ENCODE data around the gene SNN. TPM values are rescaled to one million over a fixed set of nuclear protein-coding genes. Genes with fewer than 3 reads are reported as not detected.

Gene SNN
- total RNA-seq, 1 donor from 2014 or later: 16.7 TPM

GRCh38 chr16:11715246-11715947, 47.1 kb downstream of the SNN start:
- Mint-ChIP-seq H3K27me3 (ENCODE audit: low read depth, unreplicated experiment) (no peaks in the 10 kb centered on the region), H3K4me3 (ENCODE audit: unreplicated experiment) (no peak overlapping the region), H3K27ac (ENCODE audit: unreplicated experiment) (no peak overlapping the region)

GRCh38 chr16:11716336-11716735, 48.1 kb downstream of the SNN start:
- H3K9ac ChIP-seq (ENCODE audit: low read length): no peak overlapping the region
- H3K27ac ChIP-seq (ENCODE audit: low read depth, low read length): no peak overlapping the region
- H4K20me1 ChIP-seq (ENCODE audit: insufficient read depth, low read length): peaks cover 42% of the 10 kb centered on the region
- no peaks in the 10 kb centered on the region for H3K79me2 ChIP-seq (ENCODE audit: insufficient read depth, low read length)
- FAIRE-seq (no peak), DNase-seq (ENCODE audit: low read depth) (no peak)
- H3K36me3 ChIP-seq (ENCODE audit: insufficient read depth, low read length): peaks cover 21% of the 10 kb centered on the region
- H3K27ac Mint-ChIP-seq (ENCODE audit: unreplicated experiment): no peak overlapping the region
- H2AFZ ChIP-seq (ENCODE audit: low read depth, low read length): no peak overlapping the region
- no peaks in the 10 kb centered on the region for H3K27me3 Mint-ChIP-seq (ENCODE audit: low read depth, unreplicated experiment)
- TF ChIP-seq CTCF (IDR thresholded peaks at IDR 0.05; ENCODE audit: insufficient read depth, low read depth, low read length) (no peak), EZH2 (IDR thresholded peaks at IDR 0.05; ENCODE audit: insufficient read depth, low read length) (no peak)
- H3K4me3 Mint-ChIP-seq (ENCODE audit: unreplicated experiment): no peak overlapping the region
- peaks cover 9% of the 10 kb centered on the region for H3K36me3 Mint-ChIP-seq (ENCODE audit: low read depth, unreplicated experiment)
- no peaks in the 10 kb centered on the region for H3K9me3 ChIP-seq (ENCODE audit: insufficient read depth, low read depth, low read length)
- H3K9me3 Mint-ChIP-seq (ENCODE audit: unreplicated experiment): no peaks in the 10 kb centered on the region
- no peak overlapping the region for H3K4me2 ChIP-seq (ENCODE audit: low read length)
- H3K27me3 ChIP-seq (ENCODE audit: insufficient read depth, low read length): no peaks in the 10 kb centered on the region
- no peak overlapping the region for H3K4me3 ChIP-seq (ENCODE audit: insufficient read depth, low read depth, low read length)
- H3K4me1 ChIP-seq (ENCODE audit: insufficient read depth, low read length): no peaks in the 10 kb centered on the region
- H3K4me1 Mint-ChIP-seq (ENCODE audit: low read depth, unreplicated experiment): peaks cover 2% of the 10 kb centered on the region

More at GRCh38 chr16:11715246-11715947, 47.1 kb downstream of the SNN start:
- TF ChIP-seq CTCF (IDR thresholded peaks at IDR 0.05; ENCODE audit: insufficient read depth, low read depth, low read length): no peak
- TF ChIP-seq EZH2 (IDR thresholded peaks at IDR 0.05; ENCODE audit: insufficient read depth, low read length): no peak
- no peaks in the 10 kb centered on the region for H3K9me3 ChIP-seq (ENCODE audit: insufficient read depth, low read depth, low read length)
- H2AFZ ChIP-seq (ENCODE audit: low read depth, low read length): no peak overlapping the region
- H3K9ac ChIP-seq (ENCODE audit: low read length): no peak overlapping the region
- H3K4me3 ChIP-seq (ENCODE audit: insufficient read depth, low read depth, low read length): no peak overlapping the region
- Mint-ChIP-seq H3K4me1 (ENCODE audit: low read depth, unreplicated experiment) (peaks cover 2% of the 10 kb centered on the region), H3K36me3 (ENCODE audit: low read depth, unreplicated experiment) (peaks cover 13% of the 10 kb centered on the region), H3K9me3 (ENCODE audit: unreplicated experiment) (no peaks in the 10 kb centered on the region)
- H3K79me2 ChIP-seq (ENCODE audit: insufficient read depth, low read length): no peaks in the 10 kb centered on the region
- DNase-seq (ENCODE audit: low read depth) (no peak), FAIRE-seq (no peak)
- H3K4me1 ChIP-seq (ENCODE audit: insufficient read depth, low read length): no peaks in the 10 kb centered on the region
- H3K27ac ChIP-seq (ENCODE audit: low read depth, low read length): no peak overlapping the region
- peaks cover 17% of the 10 kb centered on the region for H3K36me3 ChIP-seq (ENCODE audit: insufficient read depth, low read length)
- no peaks in the 10 kb centered on the region for H3K27me3 ChIP-seq (ENCODE audit: insufficient read depth, low read length)
- no peak overlapping the region for H3K4me2 ChIP-seq (ENCODE audit: low read length)
- peaks cover 49% of the 10 kb centered on the region for H4K20me1 ChIP-seq (ENCODE audit: insufficient read depth, low read length)

- DNase-seq (ENCODE audit: low read depth) (no peak), FAIRE-seq (no peak)
- TF ChIP-seq CTCF (IDR thresholded peaks at IDR 0.05; ENCODE audit: insufficient read depth, low read depth, low read length) (no peak), EZH2 (IDR thresholded peaks at IDR 0.05; ENCODE audit: insufficient read depth, low read length) (no peak)
- Histone ChIP-seq H3K4me2 (ENCODE audit: low read length) (no peak overlapping the region), H3K9me3 (ENCODE audit: insufficient read depth, low read depth, low read length) (no peaks in the 10 kb centered on the region), H3K36me3 (ENCODE audit: insufficient read depth, low read length) (peaks cover 24% of the 10 kb centered on the region), H3K9ac (ENCODE audit: low read length) (no peak overlapping the region), H2AFZ (ENCODE audit: low read depth, low read length) (no peak overlapping the region), H3K27ac (ENCODE audit: low read depth, low read length) (no peak overlapping the region), H3K4me3 (ENCODE audit: insufficient read depth, low read depth, low read length) (no peak overlapping the region), H3K4me1 (ENCODE audit: insufficient read depth, low read length) (no peaks in the 10 kb centered on the region), H4K20me1 (ENCODE audit: insufficient read depth, low read length) (peaks cover 39% of the 10 kb centered on the region), H3K79me2 (ENCODE audit: insufficient read depth, low read length) (peaks cover 6% of the 10 kb centered on the region), H3K27me3 (ENCODE audit: insufficient read depth, low read length) (no peaks in the 10 kb centered on the region)
- peaks cover 13% of the 10 kb centered on the region for H3K36me3 Mint-ChIP-seq (ENCODE audit: low read depth, unreplicated experiment)
- no peaks in the 10 kb centered on the region for H3K9me3 Mint-ChIP-seq (ENCODE audit: unreplicated experiment)
- H3K4me1 Mint-ChIP-seq (ENCODE audit: low read depth, unreplicated experiment): peaks cover 8% of the 10 kb centered on the region
- H3K4me3 Mint-ChIP-seq (ENCODE audit: unreplicated experiment): no peak overlapping the region
- no peaks in the 10 kb centered on the region for H3K27me3 Mint-ChIP-seq (ENCODE audit: low read depth, unreplicated experiment)
- H3K27ac Mint-ChIP-seq (ENCODE audit: unreplicated experiment): no peak overlapping the region
Measured at GRCh38 chr16:11717811-11718210, 49.6 kb downstream of the SNN start.
